T-helper 1 cell treated with Interleukin-12 subunit alpha and Interleukin-12 subunit beta and Interleukin-4 antibody, amounts not matched to agents 30 ng/mL and 1 ng/mL, for 36 hours (primary cell): Measurements from ENCODE around the gene GNA15. TPM values are rescaled to one million over a fixed set of nuclear protein-coding genes. Genes with fewer than 3 reads are reported as not detected.

Experiments
- intact Hi-C: fragments of 100-400 bp; cut with micrococcal nuclease; formaldehyde crosslinking; loops from one replicate; pipeline ENCODE4 v1.15.1; 2024
- total RNA-seq: library from RNA; stranded (reverse); gene quantifications from 2 replicates; pipeline ENCODE4 v1.2.3, GENCODE V29; 2022

Gene GNA15
- total RNA-seq, 1 donor from 2014 or later, result 140 TPM

DNA sequence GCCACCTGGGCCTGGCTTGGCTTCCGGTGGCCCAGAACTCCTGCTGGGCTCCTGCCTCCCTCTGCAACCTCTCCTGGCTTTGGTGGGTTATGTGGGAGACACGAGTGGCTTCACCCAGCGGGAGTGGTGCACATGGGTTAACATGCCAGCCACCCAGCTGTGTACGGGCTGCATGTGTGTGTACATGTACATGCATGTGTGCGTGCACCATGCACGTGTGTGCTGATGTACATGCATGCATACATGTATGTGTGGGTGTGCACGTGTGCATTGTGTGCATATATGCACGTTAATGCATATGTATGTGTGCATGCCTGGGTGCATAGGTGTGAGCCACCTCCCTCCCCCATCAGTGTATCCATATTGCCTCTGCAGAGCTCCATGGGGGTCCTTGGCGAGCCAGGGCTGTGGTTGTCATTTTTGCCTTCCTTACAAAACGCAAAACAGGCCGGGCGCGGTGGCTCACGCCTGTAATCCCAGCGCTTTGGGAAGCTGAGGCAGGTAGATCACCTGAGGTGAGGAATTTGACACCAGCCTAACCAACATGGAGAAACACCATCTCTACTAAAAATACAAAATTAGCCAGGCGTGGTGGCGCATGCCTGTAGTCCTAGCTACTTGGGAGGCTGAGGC, 29.2 kb upstream of the GNA15 start:
- intact Hi-C loops, result loop anchor here (5.0 kb wide), 1 partner anchor 459 kb away; no protein-coding TSS in a partner anchor

DNA sequence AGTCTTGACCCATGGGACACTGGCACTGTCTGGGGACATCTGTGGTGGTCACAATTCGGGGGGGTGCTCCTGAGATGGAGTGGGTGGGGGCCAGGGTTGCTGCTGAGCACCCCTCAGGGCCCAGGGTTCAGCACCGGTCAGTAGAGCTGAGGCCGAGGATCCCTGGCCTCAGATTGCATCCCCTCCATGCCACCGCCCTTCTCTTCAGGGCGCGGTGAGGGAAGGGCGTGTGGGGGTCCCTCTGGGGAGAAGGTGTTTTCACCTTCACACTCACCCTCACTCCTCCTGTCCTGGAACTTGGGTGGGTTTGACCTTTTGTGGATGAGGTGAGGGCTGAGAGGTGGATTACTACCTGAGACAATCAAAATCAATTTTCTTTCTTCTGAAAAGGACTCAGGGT, 28.2 kb upstream of the GNA15 start:
- intact Hi-C loops, result loop anchor here (1.0 to 5.0 kb wide), 3 partner anchors 31 to 460 kb away; no protein-coding TSS in a partner anchor

DNA sequence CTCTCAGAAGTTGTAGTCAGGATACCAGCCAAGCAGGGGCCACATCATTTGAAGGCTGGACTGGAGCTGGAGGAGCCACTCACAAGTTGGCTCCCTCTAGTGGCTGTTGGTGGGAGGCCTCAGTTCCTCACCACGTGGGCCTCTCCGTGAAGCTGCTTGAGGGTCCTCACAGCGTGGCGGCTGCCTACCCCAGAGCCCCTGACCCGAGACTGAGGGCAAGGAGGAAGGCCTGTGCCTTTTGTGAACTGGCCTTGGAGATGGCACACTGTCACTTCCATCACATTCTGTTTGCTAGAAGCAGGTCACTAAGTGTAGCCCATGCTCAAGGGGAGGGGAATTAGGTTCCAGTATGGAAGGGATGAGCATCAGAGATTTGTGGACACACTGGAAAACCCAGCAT, 27.1 kb upstream of the GNA15 start:
- intact Hi-C loops, result loop anchor here (1.0 to 5.0 kb wide), 3 partner anchors 32 to 461 kb away; no protein-coding TSS in a partner anchor

DNA sequence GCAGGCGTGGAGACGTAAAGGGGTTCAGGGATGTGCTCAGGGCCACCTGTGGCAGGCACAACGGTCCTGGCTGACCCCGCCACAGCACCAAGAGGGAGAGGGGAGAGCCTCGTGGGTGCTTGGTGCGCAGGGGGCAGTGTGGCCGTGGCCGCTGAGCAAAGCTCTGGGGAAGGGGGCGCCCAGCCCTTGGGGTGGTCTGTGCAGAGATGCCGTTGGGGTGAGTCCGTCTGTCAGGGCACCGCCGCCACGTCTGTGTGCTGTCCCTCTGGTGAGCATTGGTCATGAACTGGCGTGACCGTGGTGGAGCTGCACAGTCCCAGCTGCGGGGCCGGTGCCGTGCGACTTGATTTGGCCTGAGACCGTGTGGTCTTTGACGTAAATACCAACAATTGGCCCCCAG, 26.3 kb upstream of the GNA15 start:
- intact Hi-C loops, result loop anchor here (5.0 kb wide), 1 partner anchor 462 kb away; no protein-coding TSS in a partner anchor

DNA sequence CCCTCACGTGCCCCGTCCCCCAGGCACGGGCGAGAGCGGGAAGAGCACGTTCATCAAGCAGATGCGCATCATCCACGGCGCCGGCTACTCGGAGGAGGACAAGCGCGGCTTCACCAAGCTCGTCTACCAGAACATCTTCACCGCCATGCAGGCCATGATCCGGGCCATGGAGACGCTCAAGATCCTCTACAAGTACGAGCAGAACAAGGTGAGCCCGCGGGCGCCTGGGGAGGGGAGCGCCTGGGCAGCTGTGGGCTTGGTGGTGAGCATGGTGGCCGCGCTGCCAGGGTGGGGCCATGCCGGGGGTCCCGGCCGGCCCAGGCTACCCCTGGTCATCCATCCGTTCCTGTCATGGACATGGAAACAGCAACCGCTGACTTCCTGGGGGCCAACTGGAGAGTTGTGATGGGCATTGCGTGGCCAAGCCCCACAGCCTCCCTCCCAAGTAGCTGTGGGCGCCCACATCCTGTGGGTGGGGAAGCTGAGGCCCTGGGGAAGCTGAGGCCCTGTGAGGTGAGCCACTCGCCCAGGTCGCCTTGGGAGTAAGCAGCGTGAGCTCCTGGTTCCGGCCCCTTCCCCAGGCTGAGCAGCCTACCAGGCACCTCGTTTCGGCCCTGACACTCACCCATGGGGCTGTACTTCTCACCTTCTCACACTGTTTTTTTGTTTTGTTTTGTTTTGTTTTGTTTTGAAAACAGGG, 25.6 kb upstream of the GNA15 start:
- intact Hi-C loops, result no loop called here

DNA sequence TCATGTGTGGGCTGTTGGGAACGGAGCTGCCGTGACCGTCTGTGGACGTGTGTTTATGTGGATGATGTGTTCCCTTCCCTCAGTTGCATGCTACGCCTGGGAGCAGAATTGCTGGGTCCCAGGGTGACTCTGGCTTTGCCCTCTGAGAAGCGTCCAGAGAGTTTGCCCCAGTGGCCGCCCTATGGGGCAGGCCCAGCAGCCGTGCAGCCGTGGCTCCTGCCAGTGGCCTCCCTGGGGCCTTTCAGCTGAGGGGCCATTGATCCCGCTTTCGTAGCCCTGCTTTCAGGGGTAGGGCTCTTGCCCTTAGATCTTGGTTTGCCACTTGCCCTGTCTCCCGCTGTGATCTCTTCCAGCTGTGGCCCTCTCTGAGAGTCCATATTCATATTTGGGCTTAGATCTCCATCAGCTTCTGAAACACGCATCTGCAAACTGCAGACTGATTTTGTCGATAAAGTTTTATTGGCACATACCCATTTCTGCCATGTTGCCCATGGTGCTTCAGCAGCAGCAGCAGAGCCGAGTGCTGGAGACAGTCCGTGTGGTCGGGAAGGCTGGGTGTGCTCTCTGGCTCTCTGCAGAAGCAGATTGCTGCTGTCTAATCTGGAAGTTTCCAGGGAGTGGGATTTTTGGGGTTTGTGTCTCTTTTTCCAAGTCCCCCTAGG, 24.1 kb upstream of the GNA15 start:
- intact Hi-C loops, result no loop called here

DNA sequence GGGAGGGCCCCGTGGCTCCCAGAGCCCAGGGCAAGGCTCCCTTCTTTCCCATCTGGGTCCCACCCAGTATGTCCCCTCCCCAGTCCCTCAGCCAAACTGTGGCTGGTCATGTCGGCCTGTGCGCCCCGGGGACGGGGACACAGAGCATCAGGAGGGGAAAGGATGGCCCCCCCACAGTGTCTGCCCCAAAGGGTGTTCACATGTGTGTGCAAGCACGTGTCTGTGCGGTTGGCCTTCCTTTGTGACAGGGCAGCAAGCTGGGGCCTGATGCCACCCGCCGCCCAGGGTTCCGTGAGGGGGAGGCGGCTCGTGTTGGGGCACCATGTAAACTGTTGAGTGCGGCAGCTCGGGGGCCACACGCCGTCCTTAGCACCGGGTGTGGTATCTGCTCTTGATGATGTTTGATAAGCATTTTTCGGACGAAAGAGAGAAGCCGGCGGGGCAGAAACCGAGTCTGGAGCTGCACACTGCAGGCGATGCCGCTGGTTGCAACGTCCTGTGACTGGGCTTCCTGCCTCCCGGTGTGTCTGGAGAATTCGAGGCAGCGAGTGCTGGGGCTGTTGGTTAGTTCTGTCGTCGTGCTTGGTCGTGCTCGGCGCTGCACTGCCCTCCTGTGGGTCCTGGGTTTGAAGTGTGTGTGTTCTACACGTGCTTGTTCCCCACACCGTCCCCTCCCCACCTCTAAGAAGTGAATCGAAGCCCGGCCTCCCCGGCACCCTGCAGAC, 23.3 kb upstream of the GNA15 start:
- intact Hi-C loops, result no loop called here

DNA sequence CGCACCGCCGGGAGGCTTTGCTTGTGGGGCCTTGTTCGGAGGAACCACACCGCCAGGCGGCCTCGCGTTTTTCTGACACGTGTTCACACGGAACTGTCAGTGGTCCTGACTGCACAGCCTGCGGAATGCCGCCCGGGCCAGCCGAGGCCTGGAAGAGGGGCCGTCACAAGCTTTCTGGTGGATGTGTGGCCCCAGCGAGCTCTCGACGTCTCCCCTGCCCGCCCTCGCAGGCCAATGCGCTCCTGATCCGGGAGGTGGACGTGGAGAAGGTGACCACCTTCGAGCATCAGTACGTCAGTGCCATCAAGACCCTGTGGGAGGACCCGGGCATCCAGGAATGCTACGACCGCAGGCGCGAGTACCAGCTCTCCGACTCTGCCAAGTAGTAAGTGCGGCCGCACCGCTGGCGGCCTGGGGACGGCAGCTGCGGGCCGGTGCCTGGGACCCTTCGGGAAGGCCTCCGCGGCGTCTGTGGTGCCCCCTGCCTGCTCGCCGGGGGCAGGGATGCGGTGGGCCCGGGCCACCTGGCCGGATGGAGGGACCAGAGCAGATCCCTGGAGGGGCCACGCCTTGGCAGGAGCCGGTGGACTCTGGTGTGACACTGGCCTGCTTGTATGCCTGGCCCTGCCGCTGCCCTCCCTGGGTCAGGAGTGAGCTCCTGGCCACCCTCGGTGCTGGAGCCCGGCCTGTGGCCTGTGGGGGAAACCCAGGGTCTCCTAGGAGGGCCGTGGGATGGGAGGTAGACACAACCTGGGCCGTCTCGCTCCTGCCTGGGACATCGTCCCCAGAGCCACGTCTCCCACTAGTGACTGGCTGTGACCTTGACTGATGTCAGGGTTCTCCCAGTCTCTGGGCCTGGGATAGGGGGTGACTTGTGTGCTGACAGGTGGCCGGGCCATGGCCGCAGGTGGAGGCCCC, 22.5 kb upstream of the GNA15 start:
- intact Hi-C loops, result no loop called here

DNA sequence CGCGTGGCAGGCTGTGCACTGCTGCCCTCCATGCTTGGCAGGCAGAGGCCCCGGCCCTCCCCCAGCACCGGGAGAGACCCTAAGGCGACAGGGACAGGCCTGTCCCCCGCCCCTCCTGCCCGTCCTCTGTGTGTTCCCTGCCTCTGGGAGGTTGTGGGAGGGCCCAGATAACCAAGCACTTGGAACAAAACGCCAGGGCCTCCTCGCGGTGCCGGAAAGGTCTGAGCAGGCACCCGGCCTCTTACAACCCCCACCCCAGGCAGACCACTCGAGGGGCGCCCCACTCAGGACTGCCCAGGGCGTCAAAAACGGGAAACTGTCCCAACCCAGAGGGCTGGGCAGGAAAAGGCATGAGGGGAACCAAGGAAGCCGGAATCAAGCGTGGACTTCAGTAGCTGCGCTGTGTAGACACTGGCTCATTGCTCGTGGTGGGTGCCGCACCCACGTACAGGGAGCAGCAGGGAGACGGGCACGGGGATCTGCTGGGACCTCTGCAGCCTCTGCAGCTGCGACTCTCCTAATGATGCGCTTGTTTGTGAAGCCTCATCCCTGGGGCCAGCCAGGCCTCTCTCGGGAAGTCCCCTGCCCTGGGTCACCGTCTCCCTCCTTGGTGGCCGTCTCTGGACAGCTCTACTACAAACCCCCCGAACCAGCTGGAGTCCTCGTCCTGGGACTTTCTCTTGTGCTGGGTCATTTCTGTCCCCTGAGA, 21.7 kb upstream of the GNA15 start:
- intact Hi-C loops, result no loop called here

DNA sequence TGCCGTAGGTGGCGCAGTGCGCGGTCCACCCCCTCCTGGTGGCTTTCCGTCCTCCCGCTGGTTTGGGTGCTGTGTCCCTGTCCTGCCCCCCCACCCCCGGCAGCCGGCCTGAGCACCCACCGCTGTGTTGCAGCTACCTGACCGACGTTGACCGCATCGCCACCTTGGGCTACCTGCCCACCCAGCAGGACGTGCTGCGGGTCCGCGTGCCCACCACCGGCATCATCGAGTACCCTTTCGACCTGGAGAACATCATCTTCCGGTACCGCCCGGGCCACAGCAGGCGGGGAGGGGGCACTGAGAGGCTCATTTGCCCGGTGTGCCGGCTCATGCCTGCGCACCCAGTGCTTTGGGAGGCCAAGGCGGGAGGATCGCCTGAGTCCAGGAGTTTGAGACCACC, 21.0 kb upstream of the GNA15 start:
- intact Hi-C loops, result no loop called here

DNA sequence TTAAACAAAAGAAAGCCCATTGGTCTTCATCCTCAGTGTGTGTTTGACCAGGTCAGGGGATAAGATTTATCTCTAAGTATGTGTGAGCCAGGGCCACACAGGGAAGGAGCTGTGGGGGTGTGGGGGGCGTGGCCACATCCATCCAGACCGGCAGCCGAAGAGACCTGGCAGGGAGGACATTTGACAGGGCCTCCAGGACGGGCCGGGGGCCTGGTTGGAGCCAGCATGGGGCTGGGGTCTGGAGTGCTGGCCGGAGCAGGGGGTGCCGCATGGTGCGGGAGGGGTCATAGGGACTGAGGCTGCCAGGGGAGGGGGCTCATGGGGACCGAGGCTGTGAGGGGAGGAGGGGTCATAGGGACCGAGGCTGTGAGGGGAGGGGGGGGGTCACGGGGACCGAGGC, 20.4 kb upstream of the GNA15 start:
- intact Hi-C loops, result no loop called here

DNA sequence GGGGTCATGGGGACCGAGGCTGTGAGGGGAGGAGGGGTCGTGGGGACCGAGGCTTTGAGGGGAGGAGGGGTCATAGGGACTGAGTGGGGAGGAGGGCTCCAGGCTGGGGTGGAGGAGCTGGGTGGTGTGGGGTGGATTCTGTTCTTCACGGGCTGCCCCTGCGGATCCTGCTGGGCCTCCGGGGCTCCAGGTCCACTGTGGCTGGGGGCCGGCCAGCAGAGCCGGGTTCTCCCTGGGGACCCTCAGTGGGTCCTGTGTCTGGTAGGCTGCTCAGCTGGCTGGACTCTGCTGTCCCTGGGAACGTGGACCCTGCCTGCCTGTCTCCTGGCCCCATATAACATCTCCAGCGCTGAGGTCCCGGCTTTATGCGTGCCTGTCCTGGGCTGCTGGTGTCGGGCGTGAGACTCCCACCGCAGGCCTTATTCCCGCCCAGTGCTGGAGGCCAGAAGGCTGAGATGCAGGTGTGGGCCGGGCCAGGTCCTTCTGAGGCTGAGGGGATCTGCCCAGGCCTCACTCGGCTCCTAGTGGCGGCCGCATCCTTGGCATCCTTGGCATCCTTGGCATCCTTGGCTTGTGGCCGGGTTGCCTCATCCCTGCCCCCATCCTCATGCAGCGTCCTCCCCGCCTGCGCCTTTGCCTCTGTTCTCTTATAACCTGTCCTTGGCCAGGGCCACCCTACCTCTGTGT, 19.8 kb upstream of the GNA15 start:
- intact Hi-C loops, result no loop called here

DNA sequence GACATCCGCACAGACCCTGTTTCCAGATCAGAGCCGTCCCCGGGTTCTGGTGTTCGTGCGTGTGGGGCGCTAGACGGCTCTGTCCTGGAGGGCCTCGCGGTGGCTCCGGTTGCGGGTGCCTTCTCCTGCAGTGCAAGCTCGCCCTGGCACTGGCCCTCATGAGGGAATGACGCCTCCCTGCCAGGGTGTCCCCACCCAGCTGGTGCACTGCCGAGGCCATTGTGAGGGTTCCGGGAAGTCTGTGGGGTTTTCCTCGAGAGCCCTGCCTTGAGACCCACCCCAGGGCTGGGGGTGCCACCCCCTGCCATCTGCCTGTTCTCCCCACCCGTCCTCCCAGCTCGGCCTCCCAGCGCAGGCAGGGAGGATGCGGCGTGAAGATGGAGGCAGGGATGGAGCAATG, 19.2 kb upstream of the GNA15 start:
- intact Hi-C loops, result no loop called here

DNA sequence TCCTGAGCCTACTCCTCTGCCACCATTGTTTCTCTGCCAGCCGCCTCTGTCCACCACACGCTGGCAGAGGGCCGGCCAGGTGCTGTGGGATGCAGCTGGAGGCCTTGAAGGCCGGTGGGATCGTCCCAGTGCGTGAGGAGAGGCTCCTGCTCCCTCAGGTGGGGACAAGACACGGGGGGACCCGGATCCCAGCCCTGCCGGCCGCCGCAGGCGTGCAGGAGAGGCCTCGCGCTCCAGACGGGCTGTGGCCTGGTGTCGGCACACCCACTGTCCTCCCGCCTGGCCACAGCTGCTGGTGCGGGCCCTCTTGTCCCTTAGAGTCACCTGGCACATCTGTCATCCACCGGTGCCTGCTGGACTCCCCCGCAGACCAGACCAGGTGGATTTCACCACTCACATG, 18.1 kb upstream of the GNA15 start:
- intact Hi-C loops, result no loop called here

DNA sequence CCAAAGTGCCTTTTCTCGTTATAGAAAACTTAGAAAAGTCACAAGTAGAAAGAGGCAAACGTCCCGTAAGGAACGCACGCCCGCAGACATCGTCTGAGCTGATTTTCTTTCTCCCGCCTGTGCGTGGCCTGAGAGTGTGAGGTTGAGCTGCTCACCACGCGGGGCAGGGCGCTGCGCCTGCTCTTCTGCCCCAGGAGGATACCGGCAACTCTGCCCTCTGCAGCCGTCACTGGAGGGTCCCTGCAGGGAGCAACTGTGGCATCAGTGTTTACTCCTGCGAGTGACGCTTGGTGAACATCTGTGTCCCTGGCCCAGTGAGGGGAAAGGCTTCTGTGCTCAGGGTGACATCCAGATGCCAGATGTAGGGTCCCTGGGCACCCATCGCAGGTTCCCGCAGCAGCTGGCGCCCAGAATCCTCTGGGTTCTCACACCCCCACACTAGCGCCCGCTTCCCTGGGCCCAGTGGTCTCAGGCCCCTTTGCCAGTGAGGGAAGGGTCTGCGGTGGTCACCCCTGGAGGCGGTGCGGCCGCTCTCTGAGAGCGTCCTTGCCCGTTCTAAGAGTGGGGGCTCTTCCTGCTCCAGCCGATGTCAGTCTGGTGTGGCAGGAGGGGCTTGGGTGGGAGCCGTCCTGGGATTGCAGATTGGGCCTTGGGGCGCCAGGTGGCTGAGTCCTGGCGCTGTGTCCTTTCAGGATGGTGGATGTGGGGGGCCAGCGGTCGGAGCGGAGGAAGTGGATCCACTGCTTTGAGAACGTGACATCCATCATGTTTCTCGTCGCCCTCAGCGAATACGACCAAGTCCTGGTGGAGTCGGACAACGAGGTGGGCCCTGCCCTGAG, 17.4 kb upstream of the GNA15 start:
- intact Hi-C loops, result no loop called here

DNA sequence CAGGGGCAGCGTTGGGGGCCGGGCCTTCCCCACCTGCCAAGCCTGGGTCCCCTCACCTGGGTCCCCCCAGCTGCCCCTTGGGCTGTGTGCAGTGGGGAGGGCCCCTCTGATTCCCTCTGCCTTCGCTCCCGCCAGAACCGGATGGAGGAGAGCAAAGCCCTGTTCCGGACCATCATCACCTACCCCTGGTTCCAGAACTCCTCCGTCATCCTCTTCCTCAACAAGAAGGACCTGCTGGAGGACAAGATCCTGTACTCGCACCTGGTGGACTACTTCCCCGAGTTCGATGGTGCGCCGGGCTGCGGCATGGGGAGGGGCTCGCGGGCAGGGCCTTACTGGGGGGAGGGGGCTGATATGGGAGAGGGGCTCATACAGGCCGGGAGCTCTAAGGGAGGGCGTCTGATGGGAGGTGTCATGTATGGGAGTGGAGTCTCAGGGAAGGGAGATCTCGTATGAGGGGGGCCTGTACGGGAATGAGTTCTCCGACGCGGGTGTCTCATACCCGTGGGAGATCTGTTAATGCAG, 16.7 kb upstream of the GNA15 start:
- intact Hi-C loops, result no loop called here

DNA sequence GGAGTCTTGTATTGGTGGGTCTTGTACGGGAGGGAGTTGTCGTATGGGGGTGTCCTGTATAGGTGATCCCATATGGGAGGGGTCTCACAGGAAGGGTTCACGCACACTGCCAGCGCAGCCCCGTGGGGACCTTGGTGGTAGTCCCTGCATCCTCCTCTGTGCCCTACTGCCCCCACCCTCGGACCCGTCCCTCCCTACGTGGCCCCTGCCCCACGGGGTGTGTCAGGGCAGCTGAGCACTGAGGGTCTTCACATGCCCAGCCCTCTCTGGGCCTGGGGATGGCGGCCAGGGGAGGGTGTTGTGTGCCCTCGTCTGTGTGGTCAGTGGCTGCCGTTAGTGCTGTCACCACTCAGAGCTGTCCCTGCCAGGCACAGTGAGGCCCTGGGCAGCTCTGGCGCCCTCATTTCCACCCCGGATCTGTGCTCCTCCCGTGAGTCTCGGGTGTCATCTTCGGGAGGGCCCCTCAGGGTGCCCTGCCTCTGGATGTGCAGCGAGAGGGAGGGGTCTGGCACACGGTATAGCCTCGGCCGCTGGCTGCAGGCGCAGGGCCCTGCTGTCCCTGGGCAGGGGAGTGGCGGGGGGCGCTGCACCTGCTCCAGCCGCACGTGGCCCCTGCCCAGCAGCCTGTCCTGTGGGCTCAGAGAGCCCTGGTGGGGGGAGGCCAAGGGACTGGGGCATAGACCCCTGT, 16.0 kb upstream of the GNA15 start:
- intact Hi-C loops, result no loop called here
